Erythroblast (primary cell): Measurements from ENCODE around the gene UQCRQ.

ENCODE experiments used
- GATA1 ChIP-seq: IDR thresholded peaks from 2 replicates; pipeline ENCODE4 v1.6.1; 2011; ENCODE audit warnings: low read depth, mild to moderate bottlenecking, control low read depth, low read length, moderate library complexity
- POLR2A ChIP-seq: IDR thresholded peaks from 2 replicates; pipeline ENCODE4 v1.6.1; 2011; ENCODE audit warnings: mild to moderate bottlenecking, low read length

- no peak for TF ChIP-seq POLR2A
- no peak for TF ChIP-seq GATA1
Observed at GRCh38 chr5:132916086-132916485, 49.6 kb downstream of the UQCRQ start.
